Glomerular endothelial cell (primary cell): ENCODE data around the gene NSF. TPM values are rescaled to one million over a fixed set of nuclear protein-coding genes. Genes with fewer than 3 reads are reported as not detected.
"Not testable (repeated sequence)": the region's sequence is repeated elsewhere in the genome, so short reads cannot be mapped to it uniquely, and the experiment has no call there.

Experiments
- DNase-seq: peaks from one replicate; pipeline ENCODE4 v3.0.0-alpha.2; 2011; ENCODE audit warnings: low read depth, low spot score; ENCODE audit errors: extremely low read depth
- total RNA-seq: library from RNA; depleted of rRNA; stranded (reverse); fragments of >200 nt; gene quantifications from 2 replicates; pipeline ENCODE4 v1.2.3, GENCODE V29; 2015

NSF gene
- total RNA-seq, 1 donor from 2014 or later: 22.0 TPM

DNA sequence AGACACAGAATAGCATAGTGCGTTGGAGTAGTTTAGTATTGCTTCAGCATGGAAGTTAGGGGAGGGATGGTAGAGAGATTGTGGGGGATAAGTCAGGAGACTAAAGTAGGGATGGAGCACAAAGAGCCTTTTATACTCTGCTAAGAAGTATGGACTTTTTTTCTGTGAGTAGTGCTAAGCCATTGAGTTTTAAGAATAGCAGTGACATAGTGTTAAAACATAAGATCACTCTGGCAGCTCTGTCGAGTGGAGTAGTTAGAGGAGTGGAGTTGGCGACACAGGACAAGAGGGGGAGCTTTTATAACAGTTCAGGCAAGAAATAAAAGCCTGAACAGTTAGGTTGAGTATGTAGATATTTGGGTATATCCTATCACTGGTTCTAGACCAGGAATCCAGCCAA is 106.1 kb downstream of the NSF start:
- not testable (repeated sequence) for DNase-seq

DNA sequence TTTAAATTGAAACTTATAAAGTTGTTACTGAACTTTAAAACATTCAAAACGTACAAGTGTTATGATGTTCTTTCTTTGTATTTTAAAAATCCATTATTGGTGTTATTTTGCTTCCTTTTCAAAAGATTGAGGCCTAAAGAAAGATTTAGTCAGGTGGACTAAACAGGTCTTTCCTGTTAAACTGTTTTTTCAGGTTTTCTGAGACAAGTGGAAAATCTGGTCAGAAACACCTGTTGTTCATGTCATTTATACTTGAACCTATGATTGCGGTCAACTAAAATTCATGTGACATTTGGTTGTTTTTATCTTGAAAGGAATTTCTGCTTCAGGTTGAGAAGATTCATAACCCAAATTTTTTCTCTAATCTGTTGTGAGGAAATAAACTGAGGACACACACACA is 108.5 kb downstream of the NSF start:
- not testable (repeated sequence) for DNase-seq

DNA sequence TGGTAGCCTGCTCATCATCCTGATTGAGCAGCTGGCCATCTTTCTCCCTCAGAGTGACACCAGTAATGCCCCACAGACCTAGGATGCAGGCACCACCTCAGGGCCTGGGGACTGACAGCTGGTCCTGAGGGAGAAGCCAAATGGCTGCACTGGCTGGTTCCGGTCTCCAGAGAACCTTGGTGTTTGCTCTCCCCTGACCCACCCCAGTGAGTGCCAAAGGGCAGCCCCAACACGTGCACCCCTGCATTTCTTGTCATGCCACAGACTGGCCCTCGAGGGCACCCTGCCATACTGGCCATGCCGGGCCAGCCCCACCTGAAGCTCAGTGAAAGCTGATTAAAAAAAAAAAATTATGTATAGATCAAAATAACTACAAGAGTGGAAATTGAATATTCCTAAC is 127.5 kb downstream of the NSF start:
- DNase-seq: no peak

DNA sequence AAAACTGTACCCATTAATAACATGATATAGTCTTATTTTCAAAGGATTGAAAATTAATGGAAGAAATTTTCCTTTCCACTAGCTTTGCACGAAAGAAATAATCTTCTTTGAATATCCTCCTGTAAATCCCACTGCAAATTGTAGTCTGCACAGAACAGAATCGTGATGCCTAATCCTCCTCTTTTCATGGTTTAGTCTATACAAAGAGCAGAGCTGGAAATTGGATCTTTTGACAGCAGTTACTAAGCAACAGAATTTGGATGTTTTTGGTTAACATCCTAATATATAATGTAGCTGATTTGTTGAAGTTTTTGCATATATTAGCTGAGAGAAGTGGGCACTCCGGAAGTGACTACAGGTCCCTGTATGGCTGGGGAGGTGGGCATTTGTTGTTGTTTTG is 129.4 kb downstream of the NSF start:
- no peak for DNase-seq

GRCh38 chr17:46720408-46720807 is 129.9 kb downstream of the NSF start:
- DNase-seq: no peak

GRCh38 chr17:46722662-46723285 is 132.3 kb downstream of the NSF start:
- DNase-seq: no peak

- no peak for DNase-seq
Measured at GRCh38 chr17:46726206-46726605, 135.7 kb downstream of the NSF start.

GRCh38 chr17:46727572-46728348 is 137.3 kb downstream of the NSF start:
- no peak for DNase-seq

DNA sequence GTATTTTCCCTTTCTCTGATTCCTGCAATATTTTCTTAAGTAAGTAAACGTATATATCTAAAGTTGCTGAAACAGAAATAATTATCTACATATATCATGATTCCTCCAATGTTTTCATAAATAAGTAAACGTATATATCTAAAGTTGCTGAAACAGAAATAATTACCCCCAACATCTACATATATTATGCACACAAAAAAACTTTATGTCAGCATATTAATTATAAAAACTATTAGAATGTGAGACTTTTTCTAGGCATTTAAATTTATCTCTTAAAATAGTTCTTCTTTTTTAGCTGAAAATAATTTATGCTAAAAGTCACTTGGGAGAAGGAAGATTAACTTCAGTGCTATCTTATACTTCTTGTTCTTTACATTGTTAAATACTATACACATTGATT is 139.6 kb downstream of the NSF start:
- no peak for DNase-seq

DNA sequence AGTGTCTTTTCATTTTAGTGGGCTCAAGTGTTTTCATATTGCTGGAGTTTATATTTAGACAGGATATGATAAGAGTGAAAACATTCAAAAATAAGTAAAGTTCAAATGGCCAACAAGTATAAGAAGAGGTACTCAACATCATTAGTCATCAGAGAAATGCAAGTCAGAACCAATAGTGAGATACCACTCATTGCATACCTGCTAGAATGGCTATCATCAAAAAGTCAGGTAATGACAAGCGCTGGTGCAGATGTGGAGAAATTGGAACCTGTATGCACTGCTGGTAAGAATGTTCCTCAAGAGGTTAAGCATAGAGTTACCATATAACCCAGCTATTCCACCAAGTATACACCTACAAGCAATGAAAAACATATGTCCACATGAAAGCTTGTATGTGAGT is 140.2 kb downstream of the NSF start:
- DNase-seq: no peak

- DNase-seq: no peak
Measured at GRCh38 chr17:46732160-46732559, 141.7 kb downstream of the NSF start.

GRCh38 chr17:46732754-46733398 is 142.4 kb downstream of the NSF start:
- no peak for DNase-seq

DNA sequence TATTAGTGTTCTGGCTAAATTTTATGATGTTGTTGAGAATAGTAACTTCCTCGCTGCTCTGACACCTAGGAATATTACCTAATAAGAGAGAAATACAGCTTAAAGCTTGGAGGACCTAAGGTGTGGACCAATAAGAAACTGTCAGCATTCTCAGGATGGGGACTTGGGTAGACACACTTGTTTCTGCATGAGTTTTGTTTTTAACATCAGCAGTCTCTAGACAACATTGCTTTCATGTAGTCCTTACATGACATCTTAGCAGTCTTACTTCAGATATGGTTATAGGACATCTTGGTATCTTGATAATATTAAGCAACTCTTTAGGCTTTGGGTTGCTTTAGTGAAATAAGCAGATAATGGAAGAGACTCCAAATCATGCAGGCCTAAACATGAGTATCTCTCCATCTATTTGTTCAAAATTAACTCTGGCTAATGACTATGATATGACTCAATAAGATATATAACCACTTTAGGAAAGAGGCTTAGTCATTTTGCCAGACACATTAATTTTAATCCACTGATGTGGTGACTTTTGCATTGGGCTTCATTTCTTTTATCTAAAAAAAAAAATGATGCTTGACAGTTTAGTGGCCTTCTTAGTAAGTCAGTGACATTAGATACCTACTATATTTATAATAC is 143.5 kb downstream of the NSF start:
- DNase-seq: no peak

DNA sequence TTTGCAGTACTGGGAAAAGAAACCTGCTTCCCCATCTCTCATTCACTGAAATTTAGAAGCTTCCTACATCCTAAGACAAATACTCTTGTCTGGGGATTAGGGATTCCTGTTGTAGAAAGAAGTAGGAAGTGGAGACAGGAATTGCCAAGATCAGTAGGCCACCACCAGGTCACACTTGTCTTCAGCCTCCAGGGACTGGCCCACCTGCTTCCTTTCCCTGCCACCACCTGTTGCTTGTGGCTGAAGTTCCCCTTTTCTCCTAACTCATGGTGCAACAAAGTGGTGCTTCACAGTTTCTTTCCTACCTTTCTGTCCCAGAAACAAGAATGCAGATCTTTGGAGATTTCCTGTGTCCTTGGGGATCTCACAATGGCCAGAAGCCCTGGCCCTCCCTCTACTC is 145.6 kb downstream of the NSF start:
- no peak for DNase-seq

- no peak for DNase-seq
Measured at GRCh38 chr17:46737326-46737725, 146.9 kb downstream of the NSF start.

GRCh38 chr17:46738544-46738943 is 148.1 kb downstream of the NSF start:
- no peak for DNase-seq

- no peak for DNase-seq
Measured at GRCh38 chr17:46739982-46740381, 149.5 kb downstream of the NSF start.

DNA sequence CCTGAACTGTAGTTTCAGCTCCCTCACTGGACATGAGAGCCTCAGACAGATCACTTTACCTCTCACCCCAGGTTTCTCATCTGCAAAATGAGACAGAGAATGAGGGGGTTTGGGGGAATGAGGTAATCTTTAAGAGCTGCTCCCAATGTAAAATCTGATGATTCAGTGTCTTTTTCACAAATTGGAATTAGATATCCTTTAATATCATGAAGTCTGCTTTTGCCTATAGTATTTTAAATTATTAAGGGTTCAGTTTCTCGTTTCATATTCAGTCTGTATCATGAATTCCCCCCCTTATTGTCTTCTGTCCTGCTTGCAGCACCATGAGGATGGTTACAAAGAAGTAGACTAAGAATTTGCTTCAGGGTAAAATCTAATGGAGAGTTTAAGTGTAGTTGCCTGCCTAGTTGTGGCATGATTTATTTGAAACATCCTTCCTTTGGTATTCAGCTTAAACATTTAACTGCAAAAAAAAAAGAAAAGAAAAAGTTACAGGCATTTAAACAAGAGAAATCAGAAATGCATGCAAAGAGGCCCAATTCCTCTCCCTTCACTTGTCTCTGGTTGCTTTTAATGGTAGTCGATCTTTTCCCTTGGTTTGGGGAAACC is 150.8 kb downstream of the NSF start:
- DNase-seq: no peak

DNA sequence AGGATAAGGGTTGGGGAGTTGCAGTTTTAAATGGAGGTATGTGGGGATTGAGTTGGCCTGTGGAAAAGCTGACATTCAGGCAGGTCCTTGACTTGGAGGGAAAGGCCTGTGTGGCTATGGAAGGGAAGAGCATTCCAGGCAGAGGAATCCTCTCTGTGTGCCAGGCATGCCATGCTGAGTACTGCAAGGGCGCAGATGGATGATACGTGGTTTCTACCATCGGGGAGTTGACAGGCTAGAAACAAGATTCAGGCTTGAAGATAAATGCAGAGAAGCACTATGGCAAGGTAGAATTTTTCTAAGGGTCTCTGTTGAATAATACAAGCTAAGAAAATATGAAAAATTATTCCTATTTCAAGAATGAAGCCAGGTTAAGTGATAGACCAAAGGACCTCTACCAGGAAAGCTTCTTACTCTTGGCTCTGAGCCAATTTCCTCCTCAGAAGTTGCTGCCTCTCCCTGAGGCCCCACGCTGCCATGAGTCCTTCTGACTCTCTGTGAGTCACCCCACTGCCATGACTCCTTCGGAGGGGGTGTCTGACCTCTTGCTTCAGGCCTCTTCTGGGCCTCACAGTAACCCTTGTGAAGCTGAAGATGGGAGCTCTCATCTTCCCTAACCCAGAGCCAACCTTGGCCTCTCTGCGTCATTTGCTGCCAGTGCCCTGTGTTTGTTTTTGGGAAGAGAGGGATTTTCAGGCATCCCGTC is 152.2 kb downstream of the NSF start:
- no peak for DNase-seq

- DNase-seq: no peak
Measured at GRCh38 chr17:46744441-46744840, 154.0 kb downstream of the NSF start.

- no peak for DNase-seq
Measured at GRCh38 chr17:46745376-46745775, 154.9 kb downstream of the NSF start.
